SK-N-MC (cell line): ENCODE measurements around the gene KIAA1217.

Source experiments
- EZH2 ChIP-seq: fragments of 200-600 bp; sonication (generic); IDR thresholded peaks from one replicate; pipeline ENCODE4 v1.6.1; 2017; ENCODE audit warnings: antibody characterized with exemption
- FOXP2 ChIP-seq: optimal IDR thresholded peaks from 2 replicates; pipeline ENCODE3; 2011; ENCODE audit warnings: mild to moderate bottlenecking, moderate library complexity; ENCODE audit not compliant: insufficient read depth; ENCODE audit errors: extremely low read length, control extremely low read depth

DNA sequence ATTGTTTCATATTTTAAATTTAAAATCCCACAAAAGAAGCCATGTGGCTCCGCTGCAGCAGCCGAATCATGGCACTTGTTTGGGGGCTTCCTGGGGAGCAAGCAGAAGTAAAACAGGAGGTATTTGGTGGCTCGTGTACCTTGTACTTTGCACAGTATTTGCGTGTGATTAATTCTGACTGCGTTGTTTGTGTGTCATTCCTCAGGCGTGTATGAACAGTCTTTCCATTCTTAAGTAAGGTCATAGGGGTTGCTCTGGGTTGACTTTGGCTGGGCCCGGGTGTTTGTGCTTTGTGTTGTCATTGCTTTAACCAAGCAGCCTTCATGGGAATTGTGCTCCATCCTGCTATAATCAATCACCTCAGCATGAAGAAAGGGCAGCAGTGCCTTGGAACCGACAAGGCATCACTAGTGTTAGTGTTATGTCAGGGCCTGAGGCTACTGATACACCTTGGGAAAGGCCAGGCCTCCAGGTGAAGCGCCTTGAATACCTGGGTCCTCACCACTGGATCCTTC lies 332.4 kb downstream of the KIAA1217 start:
- TF ChIP-seq EZH2 (no peak), FOXP2 (no peak)
